Measurements from ENCODE around the gene HNRNPLL. TPM values are rescaled to one million over a fixed set of nuclear protein-coding genes. Genes with fewer than 3 reads are reported as not detected.

HNRNPLL gene
- total RNA-seq, 1 experiment from 2014 or later = 57.7 TPM

- no peak overlapping the region for H3K4me3 Mint-ChIP-seq (ENCODE audit: unreplicated experiment)
- ChIA-PET POLR2A (interaction anchor here (0.6 to 1.7 kb wide), 3 partner anchors 11 to 228 kb away, joined by 3 to 4 read pairs (median 3); no protein-coding TSS in a partner anchor), CTCF (interaction anchor here (0.6 kb wide), 1 partner anchor 67 kb away, joined by 3 read pairs; no protein-coding TSS in a partner anchor)
- no peaks in the 10 kb centered on the region for H3K36me3 Mint-ChIP-seq (ENCODE audit: insufficient read depth, unreplicated experiment)
- H3K27me3 Mint-ChIP-seq (ENCODE audit: insufficient read depth, unreplicated experiment) = no peaks in the 10 kb centered on the region
- DNase-seq (ENCODE audit: unreplicated experiment) = no peak
- intact Hi-C loops (cut with micrococcal nuclease) = no loop called here
- H3K27ac Mint-ChIP-seq (ENCODE audit: low read depth, unreplicated experiment) = no peak overlapping the region
- TF ChIP-seq CTCF (IDR thresholded peaks at IDR 0.05; ENCODE audit: unreplicated experiment) = no peak
- H3K4me1 Mint-ChIP-seq (ENCODE audit: insufficient read depth, unreplicated experiment) = peaks cover 20% of the 10 kb centered on the region
- no peaks in the 10 kb centered on the region for H3K9me3 Mint-ChIP-seq (ENCODE audit: unreplicated experiment)
- BruUV-seq (replicated peaks) = no TSS peak
Observed at GRCh38 chr2:38517284-38517683, 85.4 kb downstream of the HNRNPLL start.

DNA sequence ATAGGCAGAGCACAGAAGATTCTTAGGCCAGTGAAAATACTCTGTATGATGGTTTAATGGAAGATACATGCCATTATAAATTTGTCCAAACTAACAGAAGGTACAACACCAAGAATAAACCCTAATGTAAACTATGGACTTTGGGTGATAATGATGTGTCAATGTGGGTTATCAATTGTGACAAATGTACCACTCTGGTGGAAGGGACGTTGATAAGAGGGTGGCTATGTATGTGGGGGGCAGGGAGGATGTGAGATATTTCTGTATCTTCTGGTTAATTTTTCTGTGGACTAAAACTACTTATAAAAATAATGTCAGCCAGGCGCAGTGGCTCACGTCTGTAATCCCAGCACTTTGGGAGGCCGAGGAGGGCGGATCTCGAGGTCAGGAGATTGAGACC is 86.2 kb downstream of the HNRNPLL start:
- Mint-ChIP-seq H3K36me3 (ENCODE audit: insufficient read depth, unreplicated experiment) (no peaks in the 10 kb centered on the region), H3K4me1 (ENCODE audit: insufficient read depth, unreplicated experiment) (peaks cover 20% of the 10 kb centered on the region), H3K4me3 (ENCODE audit: unreplicated experiment) (no peak overlapping the region), H3K9me3 (ENCODE audit: unreplicated experiment) (no peaks in the 10 kb centered on the region), H3K27ac (ENCODE audit: low read depth, unreplicated experiment) (no peak overlapping the region), H3K27me3 (ENCODE audit: insufficient read depth, unreplicated experiment) (no peaks in the 10 kb centered on the region)
- POLR2A ChIA-PET = interaction anchor here (0.5 to 3.1 kb wide), 6 partner anchors 9 to 235 kb away, joined by 3 to 29 read pairs (median 4); partner anchors contain the start of genes ATL2 and SRSF7
- intact Hi-C loops (cut with micrococcal nuclease) = no loop called here
- no peak for DNase-seq (ENCODE audit: unreplicated experiment)
- no peak for TF ChIP-seq CTCF (IDR thresholded peaks at IDR 0.05; ENCODE audit: unreplicated experiment)
- no TSS peak for BruUV-seq (replicated peaks)
- CTCF ChIA-PET = interaction anchor here (1.2 kb wide), 1 partner anchor 58 kb away, joined by 3 read pairs; no protein-coding TSS in a partner anchor

- H3K4me1 Mint-ChIP-seq (ENCODE audit: insufficient read depth, unreplicated experiment) = peaks cover 20% of the 10 kb centered on the region
- CTCF ChIA-PET = interaction anchor here (0.7 to 1.2 kb wide), 2 partner anchors 53 to 58 kb away, joined by 3 read pairs; no protein-coding TSS in a partner anchor
- intact Hi-C loops (cut with micrococcal nuclease) = no loop called here
- no peaks in the 10 kb centered on the region for H3K9me3 Mint-ChIP-seq (ENCODE audit: unreplicated experiment)
- peak overlapping the region; percentile 75 for H3K4me3 Mint-ChIP-seq (ENCODE audit: unreplicated experiment)
- no peaks in the 10 kb centered on the region for H3K27me3 Mint-ChIP-seq (ENCODE audit: insufficient read depth, unreplicated experiment)
- no peak for TF ChIP-seq CTCF (IDR thresholded peaks at IDR 0.05; ENCODE audit: unreplicated experiment)
- BruUV-seq (replicated peaks) = no TSS peak
- no peak for DNase-seq (ENCODE audit: unreplicated experiment)
- peak overlapping the region; percentile 94 for H3K27ac Mint-ChIP-seq (ENCODE audit: low read depth, unreplicated experiment)
- POLR2A ChIA-PET = interaction anchor here (0.5 to 3.1 kb wide), 14 partner anchors 9 to 518 kb away, joined by 3 to 29 read pairs (median 4); partner anchors contain the start of genes ATL2 and SRSF7
- H3K36me3 Mint-ChIP-seq (ENCODE audit: insufficient read depth, unreplicated experiment) = no peaks in the 10 kb centered on the region
Observed at GRCh38 chr2:38516122-38516521, 86.6 kb downstream of the HNRNPLL start.

GRCh38 chr2:38515155-38516074 is 87.3 kb downstream of the HNRNPLL start:
- no peaks in the 10 kb centered on the region for H3K36me3 Mint-ChIP-seq (ENCODE audit: insufficient read depth, unreplicated experiment)
- no peaks in the 10 kb centered on the region for H3K27me3 Mint-ChIP-seq (ENCODE audit: insufficient read depth, unreplicated experiment)
- peak; percentile 89 for DNase-seq (ENCODE audit: unreplicated experiment)
- H3K4me1 Mint-ChIP-seq (ENCODE audit: insufficient read depth, unreplicated experiment) = peaks cover 20% of the 10 kb centered on the region
- BruUV-seq (replicated peaks) = TSS peak; percentile 94
- TF ChIP-seq CTCF (IDR thresholded peaks at IDR 0.05; ENCODE audit: unreplicated experiment) = no peak
- intact Hi-C loops (cut with micrococcal nuclease) = no loop called here
- H3K9me3 Mint-ChIP-seq (ENCODE audit: unreplicated experiment) = no peaks in the 10 kb centered on the region
- CTCF ChIA-PET = interaction anchor here (0.6 to 1.2 kb wide), 4 partner anchors 52 to 210 kb away, joined by 3 read pairs; no protein-coding TSS in a partner anchor
- H3K4me3 Mint-ChIP-seq (ENCODE audit: unreplicated experiment) = peak overlapping the region; percentile 75
- POLR2A ChIA-PET = interaction anchor here (0.6 to 3.1 kb wide), 22 partner anchors 9 to 588 kb away, joined by 3 to 29 read pairs (median 3); partner anchors contain the start of genes ATL2 and SRSF7
- peak overlapping the region; percentile 94 for H3K27ac Mint-ChIP-seq (ENCODE audit: low read depth, unreplicated experiment)

Measured in MCF 10A (cell line).